GM12801 (cell line): ENCODE data around the gene HSBP1.

ENCODE experiments used
- CTCF ChIP-seq: IDR thresholded peaks from one replicate; pipeline ENCODE4 v1.5.1; 2011; ENCODE audit warnings: control low read depth; ENCODE audit not compliant: insufficient read length; ENCODE audit errors: extremely low read depth

Gene HSBP1

DNA sequence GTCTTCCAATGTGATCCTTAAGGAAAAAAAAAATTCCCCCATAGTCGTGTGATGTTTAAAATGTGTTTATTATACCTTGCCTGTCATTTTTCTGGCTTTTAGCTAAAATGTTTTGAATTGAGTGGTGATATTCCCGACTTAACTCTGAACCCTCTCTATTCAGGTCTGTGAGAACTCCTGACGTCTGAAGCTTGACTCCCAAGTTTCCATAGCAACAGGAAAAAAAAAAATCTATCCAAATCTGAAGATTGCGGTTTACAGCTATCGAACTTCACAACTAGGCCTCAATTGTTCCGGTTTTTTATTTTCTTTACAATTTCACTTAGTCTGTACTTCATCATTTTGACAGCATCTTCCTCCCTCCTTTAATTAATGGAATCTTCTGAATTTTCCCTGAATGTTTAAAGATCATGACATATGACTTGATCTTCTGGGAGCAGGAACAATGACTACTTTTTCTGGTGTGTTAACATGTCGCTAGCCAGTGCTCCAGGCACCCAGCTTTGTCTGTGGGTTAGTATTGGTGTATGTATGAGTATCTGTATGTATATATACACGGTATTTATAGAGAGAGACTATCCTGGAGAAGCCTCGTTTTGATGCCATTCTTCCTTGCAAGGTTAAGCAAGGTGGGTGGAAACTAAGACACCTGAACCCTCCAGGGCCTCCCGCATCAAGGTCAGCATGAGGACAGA, 12.8 kb upstream of the HSBP1 start:
- TF ChIP-seq CTCF = no peak

DNA sequence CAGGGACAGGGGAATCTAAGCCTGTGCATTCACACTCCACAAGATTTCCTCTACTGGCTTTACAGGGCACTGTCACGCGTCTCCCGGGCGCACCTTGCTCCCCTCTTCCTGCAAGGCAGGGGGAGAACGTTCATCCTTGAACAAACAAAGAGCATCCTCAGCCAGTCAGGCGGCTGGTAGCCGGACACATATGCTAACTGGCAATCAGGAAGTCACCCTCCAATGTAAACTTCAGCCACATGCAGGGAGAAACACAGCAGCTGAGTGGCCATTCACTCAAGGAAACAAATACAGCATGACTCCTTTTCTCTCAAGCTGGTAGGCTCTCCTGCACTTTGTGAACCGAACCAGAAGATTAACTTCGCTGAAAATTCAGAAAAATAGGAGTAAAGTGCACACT, 10.8 kb upstream of the HSBP1 start:
- TF ChIP-seq CTCF = no peak

- TF ChIP-seq CTCF = no peak
These were observed 8.4 kb upstream of the HSBP1 start for GRCh38 chr16:83799336-83799735.

- no peak for TF ChIP-seq CTCF
These were observed 5.6 kb upstream of the HSBP1 start for GRCh38 chr16:83802135-83802534.

DNA sequence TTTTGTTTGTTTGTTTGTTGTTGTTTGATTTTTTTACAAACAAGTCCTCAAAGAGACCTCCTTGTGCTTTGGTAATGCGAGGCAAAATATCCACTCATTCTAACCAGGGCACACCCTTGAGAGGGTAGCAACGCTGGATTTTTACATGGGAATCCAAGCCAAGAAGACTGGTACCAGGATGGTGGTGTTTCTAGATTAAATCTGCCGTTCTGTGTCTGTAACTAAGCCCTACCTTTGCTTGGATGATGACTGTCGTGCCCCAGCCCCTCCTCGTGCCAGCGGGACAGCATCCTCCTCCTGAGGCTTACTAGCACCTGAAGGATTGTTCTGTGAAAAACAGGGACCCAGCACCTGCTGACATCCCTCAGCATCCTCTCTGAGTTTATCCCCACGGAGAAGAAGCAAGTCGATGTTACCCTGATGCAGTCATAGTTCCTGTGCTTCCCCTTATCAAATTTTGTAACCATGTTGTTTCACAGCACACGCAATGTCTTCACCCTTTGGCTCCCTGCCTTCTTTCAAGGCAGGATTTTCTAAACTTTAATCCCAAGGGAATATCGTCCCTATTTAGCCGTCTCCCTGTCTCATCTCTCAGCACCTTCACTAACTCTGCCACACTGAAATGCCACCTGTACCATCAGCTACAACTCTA, 5.1 kb upstream of the HSBP1 start:
- no peak for TF ChIP-seq CTCF

GRCh38 chr16:83803811-83804210, 4.0 kb upstream of the HSBP1 start:
- TF ChIP-seq CTCF = no peak

- no peak for TF ChIP-seq CTCF
These were observed 3.4 kb upstream of the HSBP1 start for GRCh38 chr16:83804366-83804765.
